Brain microvascular endothelial cell (primary cell): Measurements from ENCODE around the gene HSD17B3.
A peak's percentile ranks its signal among the peaks of the same experiment; 100 is the strongest.

Experiments used
- DNase-seq: peaks from one replicate; pipeline ENCODE4 v3.0.0-alpha.2; 2020
- H3K27ac ChIP-seq: fragments of 250-450 bp; sonication (Bioruptor Pico); 2 replicates; pipeline ENCODE4 v1.5.1; 2020; ENCODE audit warnings: mild to moderate bottlenecking, moderate library complexity
- H3K27me3 ChIP-seq: fragments of 250-450 bp; sonication (Bioruptor Pico); replicated peaks from 2 replicates; pipeline ENCODE4 v1.5.1; 2020; ENCODE audit warnings: mild to moderate bottlenecking
- H3K36me3 ChIP-seq: fragments of 250-450 bp; sonication (Bioruptor Pico); replicated peaks from 2 replicates; pipeline ENCODE4 v1.5.1; 2020; ENCODE audit warnings: mild to moderate bottlenecking
- H3K4me3 ChIP-seq: 2 replicates; pipeline ENCODE4 v1.5.1; 2011; ENCODE audit warnings: low read depth, mild to moderate bottlenecking, control low read depth, low read length, moderate library complexity
- in situ Hi-C: cut with HindIII; loops from 2 replicates; pipeline ENCODE4 v1.10.0; 2017; ENCODE audit warnings: low sequenced_read_pairs, low pct_ligation_motif_present
- TF ChIP-seq, protein P1 (sequence below): IDR thresholded peaks from 2 replicates; pipeline ENCODE4 v1.5.1; 2011; ENCODE audit warnings: low read depth, mild to moderate bottlenecking, moderate library complexity, low read length, control low read depth, inconsistent platforms; ENCODE audit errors: missing control alignments

HSD17B3 gene

DNA sequence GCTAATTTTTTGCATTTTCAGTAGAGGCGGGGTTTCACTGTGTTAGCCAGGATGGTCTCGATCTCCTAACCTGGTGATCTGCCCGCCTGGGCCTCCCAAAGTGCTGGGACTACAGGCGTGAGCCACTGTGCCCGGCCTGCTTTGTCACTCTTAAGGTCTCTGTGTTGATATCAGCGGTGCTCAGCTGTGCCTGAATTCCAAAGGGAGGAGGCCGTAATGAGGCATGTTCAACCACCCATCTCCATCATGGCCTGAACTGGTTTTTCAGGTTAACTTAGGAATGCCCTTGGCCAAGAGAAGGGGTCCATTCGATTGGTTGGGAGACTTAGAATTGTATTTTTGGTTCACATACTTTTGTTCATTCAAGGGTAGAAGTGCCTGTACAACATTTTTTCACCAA, 22.0 kb downstream of the HSD17B3 start:
- Histone ChIP-seq H3K27ac (no peak overlapping the region), H3K27me3 (no peaks in the 10 kb centered on the region), H3K36me3 (no peaks in the 10 kb centered on the region), H3K4me3 (no peak overlapping the region)
- DNase-seq = no peak
- TF ChIP-seq, protein P1, sequence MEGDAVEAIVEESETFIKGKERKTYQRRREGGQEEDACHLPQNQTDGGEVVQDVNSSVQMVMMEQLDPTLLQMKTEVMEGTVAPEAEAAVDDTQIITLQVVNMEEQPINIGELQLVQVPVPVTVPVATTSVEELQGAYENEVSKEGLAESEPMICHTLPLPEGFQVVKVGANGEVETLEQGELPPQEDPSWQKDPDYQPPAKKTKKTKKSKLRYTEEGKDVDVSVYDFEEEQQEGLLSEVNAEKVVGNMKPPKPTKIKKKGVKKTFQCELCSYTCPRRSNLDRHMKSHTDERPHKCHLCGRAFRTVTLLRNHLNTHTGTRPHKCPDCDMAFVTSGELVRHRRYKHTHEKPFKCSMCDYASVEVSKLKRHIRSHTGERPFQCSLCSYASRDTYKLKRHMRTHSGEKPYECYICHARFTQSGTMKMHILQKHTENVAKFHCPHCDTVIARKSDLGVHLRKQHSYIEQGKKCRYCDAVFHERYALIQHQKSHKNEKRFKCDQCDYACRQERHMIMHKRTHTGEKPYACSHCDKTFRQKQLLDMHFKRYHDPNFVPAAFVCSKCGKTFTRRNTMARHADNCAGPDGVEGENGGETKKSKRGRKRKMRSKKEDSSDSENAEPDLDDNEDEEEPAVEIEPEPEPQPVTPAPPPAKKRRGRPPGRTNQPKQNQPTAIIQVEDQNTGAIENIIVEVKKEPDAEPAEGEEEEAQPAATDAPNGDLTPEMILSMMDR = no peak
- in situ Hi-C loops = no loop called here

DNA sequence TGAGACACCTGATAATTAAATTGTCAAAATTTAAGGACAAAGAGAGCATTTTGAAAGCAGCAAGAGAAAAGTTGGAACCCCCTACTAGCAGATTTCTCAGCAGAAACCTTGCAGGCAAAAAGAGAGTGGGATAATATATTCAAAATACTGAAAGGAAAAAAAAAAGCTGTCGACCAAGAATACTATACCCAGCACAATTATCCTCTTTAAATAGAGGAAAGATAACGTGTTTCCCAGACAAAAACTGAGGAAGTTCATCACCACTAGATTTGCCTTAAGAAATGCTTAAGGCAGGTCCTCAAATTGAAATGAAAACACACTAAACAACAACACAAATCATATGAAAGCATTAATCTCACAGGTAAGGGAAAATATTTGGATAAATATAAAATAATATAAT, 27.0 kb downstream of the HSD17B3 start:
- Histone ChIP-seq H3K4me3 (no peak overlapping the region), H3K27ac (no peak overlapping the region), H3K27me3 (no peaks in the 10 kb centered on the region), H3K36me3 (no peaks in the 10 kb centered on the region)
- TF ChIP-seq, protein P1 = no peak
- in situ Hi-C loops = no loop called here
- DNase-seq = no peak

GRCh38 chr9:96270236-96270744, 31.7 kb downstream of the HSD17B3 start:
- Histone ChIP-seq H3K4me3 (no peak overlapping the region), H3K27ac (no peak overlapping the region), H3K27me3 (no peaks in the 10 kb centered on the region), H3K36me3 (no peaks in the 10 kb centered on the region)
- DNase-seq = no peak
- in situ Hi-C loops = no loop called here
- TF ChIP-seq, protein P1 = no peak

- TF ChIP-seq, protein P1 = no peak
- Histone ChIP-seq H3K27ac (no peak overlapping the region), H3K36me3 (no peaks in the 10 kb centered on the region), H3K4me3 (no peak overlapping the region), H3K27me3 (no peaks in the 10 kb centered on the region)
- DNase-seq = no peak
- in situ Hi-C loops = no loop called here
Measured at GRCh38 chr9:96258967-96259366, 43.0 kb downstream of the HSD17B3 start.

- TF ChIP-seq, protein P1 = no peak
- in situ Hi-C loops = no loop called here
- DNase-seq = peak; percentile 30
Measured at GRCh38 chr9:96256800-96257199, 45.2 kb downstream of the HSD17B3 start.

GRCh38 chr9:96255698-96256097, 46.3 kb downstream of the HSD17B3 start:
- TF ChIP-seq, protein P1 = no peak
- no peak for DNase-seq
- Histone ChIP-seq H3K4me3 (no peak overlapping the region), H3K36me3 (no peaks in the 10 kb centered on the region), H3K27ac (no peak overlapping the region), H3K27me3 (no peaks in the 10 kb centered on the region)
- in situ Hi-C loops = no loop called here

More at GRCh38 chr9:96256800-96257199, 45.2 kb downstream of the HSD17B3 start:
- Histone ChIP-seq H3K36me3 (no peaks in the 10 kb centered on the region), H3K27ac (no peak overlapping the region), H3K27me3 (no peaks in the 10 kb centered on the region), H3K4me3 (no peak overlapping the region)
